Activated CD4-positive, alpha-beta memory T cell treated with anti-CD3 and anti-CD28 coated beads, Interleukin-2, amount 10 ng/mL, durations not matched to agents 7 days and 5 days (primary cell): ENCODE results near the gene SIRPB2. TPM values are rescaled to one million over a fixed set of nuclear protein-coding genes. Genes with fewer than 3 reads are reported as not detected.
A peak's percentile ranks its signal among the peaks of the same experiment; 100 is the strongest.

Experiments
- CTCF ChIA-PET: fragments of 350-600 bp; sonication (Branson Sonifier 250); formaldehyde crosslinking; loops from one replicate; lab custom pipeline; 2021; ENCODE audit warnings: antibody characterized with exemption, inconsistent platforms; lab: Charles Lee
- POLR2A ChIA-PET: fragments of 350-600 bp; sonication (Branson Sonifier 250); formaldehyde crosslinking; loops from one replicate; lab custom pipeline; 2021; ENCODE audit warnings: antibody characterized with exemption; lab: Charles Lee
- DNase-seq: peaks from one replicate; pipeline ENCODE4 v3.0.0-alpha.2; 2020
- H3K27ac Mint-ChIP-seq: one replicate; pipeline ENCODE4 v1.8.0; 2021; ENCODE audit warnings: mild to moderate bottlenecking, mixed read lengths
- H3K27me3 Mint-ChIP-seq: one replicate; pipeline ENCODE4 v1.8.0; 2021; ENCODE audit warnings: mixed read lengths
- H3K36me3 Mint-ChIP-seq: one replicate; pipeline ENCODE4 v1.8.0; 2021; ENCODE audit warnings: low read depth, mixed read lengths
- H3K4me1 Mint-ChIP-seq: one replicate; pipeline ENCODE4 v1.8.0; 2021; ENCODE audit warnings: mixed read lengths
- H3K4me3 Mint-ChIP-seq: one replicate; pipeline ENCODE4 v1.8.0; 2021; ENCODE audit warnings: mild to moderate bottlenecking, mixed read lengths
- H3K9me3 Mint-ChIP-seq: one replicate; pipeline ENCODE4 v1.8.0; 2021; ENCODE audit warnings: mixed read lengths
- total RNA-seq, 2 experiments: library from RNA; stranded (reverse); gene quantifications; one replicate each; pipeline ENCODE4 v1.2.3, GENCODE V29; 2021

SIRPB2 gene
- total RNA-seq, 2 experiments from 2014 or later = not detected

DNA sequence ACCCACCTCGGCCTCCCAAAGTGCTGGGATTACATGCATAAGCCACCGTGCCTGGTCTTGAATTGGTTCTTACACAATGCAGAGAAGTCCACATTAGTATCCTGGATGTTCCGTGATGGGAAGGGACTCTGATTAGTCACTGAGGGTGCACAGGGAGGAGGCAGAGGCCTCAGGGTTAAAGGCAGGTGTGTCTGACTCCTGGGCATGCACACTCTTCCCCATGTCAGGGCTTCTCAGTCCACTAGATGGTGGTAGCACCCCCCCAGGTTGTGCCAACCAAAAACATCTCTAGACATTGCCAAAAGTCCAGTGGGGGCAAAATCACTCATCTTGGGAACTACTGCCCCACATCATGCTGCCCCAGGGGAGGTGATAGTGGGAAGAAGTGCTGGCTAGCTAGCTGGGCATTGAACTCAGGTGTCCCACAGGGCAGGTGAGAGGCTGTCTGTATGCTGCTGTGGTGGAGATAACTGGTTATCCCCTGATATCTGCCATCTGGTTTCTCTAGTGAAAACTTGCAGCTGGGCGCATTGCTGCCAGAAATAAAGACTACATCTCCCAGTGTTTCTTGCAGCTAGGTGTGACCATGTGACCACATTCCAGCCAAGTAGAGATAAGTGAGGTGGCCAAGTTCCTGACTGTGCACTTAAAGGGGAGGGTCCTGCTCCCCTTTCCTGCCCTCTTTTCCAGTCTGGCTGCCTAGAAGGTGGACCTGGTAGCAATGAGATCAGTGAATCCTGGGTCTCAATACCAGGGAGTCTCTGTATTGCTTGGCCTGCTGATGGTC lies 16.2 kb downstream of the SIRPB2 start:
- no peak overlapping the region for H3K4me3 Mint-ChIP-seq
- DNase-seq = no peak
- no peaks in the 10 kb centered on the region for H3K4me1 Mint-ChIP-seq
- POLR2A ChIA-PET = no interaction called here
- H3K27ac Mint-ChIP-seq = no peak overlapping the region
- H3K36me3 Mint-ChIP-seq = no peaks in the 10 kb centered on the region
- peaks cover 3% of the 10 kb centered on the region for H3K27me3 Mint-ChIP-seq
- CTCF ChIA-PET = interaction anchor here (0.6 to 1.1 kb wide), 2 partner anchors 8 to 176 kb away, joined by 3 to 5 read pairs; partner anchors contain the start of gene NSFL1C
- H3K9me3 Mint-ChIP-seq = no peaks in the 10 kb centered on the region

GRCh38 chr20:1474325-1474724 lies 16.9 kb downstream of the SIRPB2 start:
- DNase-seq = no peak
- no peaks in the 10 kb centered on the region for H3K4me1 Mint-ChIP-seq
- POLR2A ChIA-PET = no interaction called here
- no peaks in the 10 kb centered on the region for H3K36me3 Mint-ChIP-seq
- H3K27me3 Mint-ChIP-seq = peaks cover 2% of the 10 kb centered on the region
- no peak overlapping the region for H3K4me3 Mint-ChIP-seq
- H3K9me3 Mint-ChIP-seq = no peaks in the 10 kb centered on the region
- H3K27ac Mint-ChIP-seq = no peak overlapping the region
- CTCF ChIA-PET = interaction anchor here (1.0 to 1.8 kb wide), 3 partner anchors 8 to 303 kb away, joined by 3 to 8 read pairs (median 5); partner anchors contain the start of gene NSFL1C

DNA sequence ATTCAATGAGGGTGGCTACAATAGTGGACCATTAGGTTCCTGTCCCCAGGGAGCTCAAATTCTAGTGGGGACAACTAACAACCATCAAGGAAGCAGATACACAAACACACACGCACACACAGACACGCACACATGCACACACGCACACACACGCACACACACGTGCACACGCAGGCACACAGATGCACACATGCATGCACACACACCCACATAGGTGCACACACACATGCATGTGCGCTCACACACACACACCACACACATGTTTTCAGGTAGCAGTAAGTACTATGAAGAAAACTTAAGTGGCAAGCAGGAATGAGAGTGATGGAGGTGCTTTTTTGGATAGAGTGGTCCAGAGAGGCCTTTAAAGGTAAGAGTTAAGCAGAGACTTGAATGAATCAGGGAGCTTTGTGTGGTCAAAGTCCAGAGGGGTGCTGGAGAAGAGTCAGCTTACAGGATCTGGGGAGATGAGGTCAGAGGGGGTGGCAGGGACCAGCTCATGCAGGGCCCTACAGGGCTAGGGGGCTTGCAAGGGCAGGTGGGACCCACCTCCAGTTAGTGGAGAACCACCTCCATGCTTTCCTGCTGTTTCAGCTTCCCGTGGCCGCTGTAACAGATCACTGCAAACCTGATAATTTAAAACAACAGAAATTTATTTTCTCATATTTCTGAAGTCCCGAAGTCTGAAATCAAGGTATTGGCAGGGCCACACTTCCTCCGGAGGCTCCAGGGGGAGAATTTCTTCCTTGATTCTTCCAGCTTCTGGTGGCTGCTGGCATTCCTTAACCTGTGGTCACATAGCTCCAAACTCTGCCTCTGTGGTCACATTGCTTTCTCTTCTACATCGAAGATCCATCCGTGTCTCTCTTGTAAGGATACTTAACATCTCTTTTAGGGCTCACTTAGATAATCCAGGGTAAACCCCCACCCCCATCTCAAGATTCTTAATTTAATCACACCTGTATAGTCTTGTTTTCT lies 17.7 kb downstream of the SIRPB2 start:
- DNase-seq = no peak
- ChIA-PET POLR2A (no interaction called here), CTCF (interaction anchor here (0.7 to 1.8 kb wide), 3 partner anchors 29 to 445 kb away, joined by 3 to 8 read pairs (median 3); no protein-coding TSS in a partner anchor)
- H3K9me3 Mint-ChIP-seq = no peaks in the 10 kb centered on the region
- H3K36me3 Mint-ChIP-seq = no peaks in the 10 kb centered on the region
- H3K27ac Mint-ChIP-seq = no peak overlapping the region
- H3K4me1 Mint-ChIP-seq = no peaks in the 10 kb centered on the region
- H3K4me3 Mint-ChIP-seq = no peak overlapping the region
- H3K27me3 Mint-ChIP-seq = peaks cover 6% of the 10 kb centered on the region

GRCh38 chr20:1472556-1473245 lies 18.5 kb downstream of the SIRPB2 start:
- Mint-ChIP-seq H3K36me3 (no peaks in the 10 kb centered on the region), H3K27me3 (peaks cover 14% of the 10 kb centered on the region), H3K4me3 (no peak overlapping the region), H3K27ac (no peak overlapping the region), H3K9me3 (no peaks in the 10 kb centered on the region), H3K4me1 (peaks cover 4% of the 10 kb centered on the region)
- no peak for DNase-seq
- POLR2A ChIA-PET = no interaction called here
- CTCF ChIA-PET = interaction anchor here (1.8 kb wide), 1 partner anchor 305 kb away, joined by 8 read pairs; no protein-coding TSS in a partner anchor

DNA sequence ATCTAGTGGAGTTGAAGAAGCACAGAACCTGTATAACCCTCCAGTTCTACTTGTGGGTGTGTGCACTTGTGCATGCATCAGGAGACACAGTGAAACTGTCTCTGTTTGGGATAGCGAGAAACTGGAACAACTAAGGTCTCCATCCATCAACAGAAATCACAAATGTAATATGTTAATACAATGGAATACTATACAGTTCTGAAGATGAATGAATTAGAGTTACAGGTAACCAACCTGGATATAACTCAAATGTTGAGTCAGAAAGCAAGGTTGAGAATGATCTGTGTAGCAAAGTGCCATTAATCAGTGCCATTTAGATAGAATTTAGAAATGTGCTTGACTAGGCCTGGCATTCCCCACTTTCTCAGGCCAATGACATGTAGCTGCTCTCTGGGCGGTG lies 20.0 kb downstream of the SIRPB2 start:
- peaks cover 12% of the 10 kb centered on the region for H3K4me1 Mint-ChIP-seq
- no peak overlapping the region for H3K27ac Mint-ChIP-seq
- peaks cover 20% of the 10 kb centered on the region for H3K27me3 Mint-ChIP-seq
- H3K4me3 Mint-ChIP-seq = no peak overlapping the region
- POLR2A ChIA-PET = no interaction called here
- H3K9me3 Mint-ChIP-seq = no peaks in the 10 kb centered on the region
- no peaks in the 10 kb centered on the region for H3K36me3 Mint-ChIP-seq
- DNase-seq = no peak
- CTCF ChIA-PET = no interaction called here

DNA sequence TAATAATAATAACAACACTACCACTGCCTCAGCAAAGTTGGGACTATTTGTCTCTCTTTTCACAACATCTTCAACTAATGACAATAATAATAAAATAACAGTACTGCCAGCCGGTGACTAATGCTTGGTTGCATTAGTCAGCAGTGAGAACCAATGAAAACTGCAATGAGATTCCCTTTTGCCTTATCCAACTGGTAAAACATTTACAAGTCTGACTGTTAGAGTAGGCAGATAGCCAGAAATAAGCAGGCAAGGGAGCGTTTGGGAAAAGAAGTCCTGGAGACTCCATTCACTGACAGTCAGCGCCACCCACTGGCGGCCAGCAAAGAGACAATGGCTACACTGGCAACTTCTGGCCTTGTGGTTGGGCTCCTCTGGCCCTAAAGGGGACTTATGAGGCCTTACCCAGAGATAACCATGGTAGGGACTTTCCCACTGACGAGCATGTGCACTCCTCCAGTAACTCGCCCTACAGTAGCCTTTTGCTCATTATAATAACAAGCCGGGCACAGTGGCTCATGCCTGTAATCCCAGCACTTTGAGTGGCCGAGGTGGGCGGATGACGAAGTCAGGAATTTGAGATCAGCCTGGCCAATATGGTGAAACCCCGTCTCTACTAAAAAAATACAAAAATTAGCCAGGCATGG lies 21.2 kb downstream of the SIRPB2 start:
- peak; percentile 39 for DNase-seq
- peaks cover 22% of the 10 kb centered on the region for H3K4me1 Mint-ChIP-seq
- H3K36me3 Mint-ChIP-seq = no peaks in the 10 kb centered on the region
- POLR2A ChIA-PET = no interaction called here
- CTCF ChIA-PET = interaction anchor here (1.2 kb wide), 1 partner anchor 11 kb away, joined by 3 read pairs; no protein-coding TSS in a partner anchor
- H3K27ac Mint-ChIP-seq = no peak overlapping the region
- no peak overlapping the region for H3K4me3 Mint-ChIP-seq
- no peaks in the 10 kb centered on the region for H3K9me3 Mint-ChIP-seq
- peaks cover 20% of the 10 kb centered on the region for H3K27me3 Mint-ChIP-seq

- peaks cover under 1% of the 10 kb centered on the region for H3K36me3 Mint-ChIP-seq
- peaks cover 20% of the 10 kb centered on the region for H3K27me3 Mint-ChIP-seq
- POLR2A ChIA-PET = no interaction called here
Observed at GRCh38 chr20:1469306-1469905, 21.8 kb downstream of the SIRPB2 start.

DNA sequence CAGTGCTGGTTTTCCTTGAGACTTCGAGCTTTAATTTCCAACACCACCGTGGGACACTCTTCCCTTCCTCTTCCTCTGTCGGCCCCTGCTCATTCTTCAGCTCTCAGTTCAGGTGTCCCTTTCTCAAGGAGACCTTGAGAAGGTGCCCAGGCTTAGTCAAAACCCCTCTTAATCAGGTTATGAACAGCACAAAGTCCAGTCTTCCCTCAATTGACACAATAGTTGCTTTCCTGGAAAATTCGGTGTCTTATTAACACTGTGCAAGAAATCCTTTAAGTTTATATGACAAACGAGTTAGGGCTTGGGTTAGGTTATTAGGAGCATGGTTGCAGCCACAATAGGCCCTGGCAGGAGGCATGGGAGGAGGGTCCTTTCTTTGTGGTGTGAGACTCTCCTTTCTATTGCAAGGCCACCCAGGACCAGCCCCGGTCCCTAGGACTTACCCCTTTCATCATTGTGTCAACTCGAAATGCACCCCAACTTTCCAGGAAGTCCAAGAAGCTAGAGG lies 23.0 kb downstream of the SIRPB2 start:
- ChIA-PET POLR2A (interaction anchor here (1.1 to 1.4 kb wide), 3 partner anchors 29 to 1002 kb away, joined by 3 to 4 read pairs (median 4); no protein-coding TSS in a partner anchor), CTCF (interaction anchor here (0.8 to 3.0 kb wide), 7 partner anchors 12 to 309 kb away, joined by 3 to 17 read pairs (median 7); no protein-coding TSS in a partner anchor)
- Mint-ChIP-seq H3K27ac (no peak overlapping the region), H3K4me1 (peaks cover 41% of the 10 kb centered on the region), H3K27me3 (peaks cover 20% of the 10 kb centered on the region), H3K9me3 (no peaks in the 10 kb centered on the region), H3K4me3 (no peak overlapping the region), H3K36me3 (peaks cover 6% of the 10 kb centered on the region)
- no peak for DNase-seq

More at GRCh38 chr20:1469306-1469905, 21.8 kb downstream of the SIRPB2 start:
- CTCF ChIA-PET = interaction anchor here (1.2 to 3.0 kb wide), 5 partner anchors 10 to 308 kb away, joined by 3 to 17 read pairs (median 8); no protein-coding TSS in a partner anchor
- peaks cover 29% of the 10 kb centered on the region for H3K4me1 Mint-ChIP-seq
- no peak overlapping the region for H3K27ac Mint-ChIP-seq
- no peak overlapping the region for H3K4me3 Mint-ChIP-seq
- no peaks in the 10 kb centered on the region for H3K9me3 Mint-ChIP-seq
- DNase-seq = no peak

- ChIA-PET CTCF (interaction anchor here (0.7 to 3.0 kb wide), 19 partner anchors 8 to 359 kb away, joined by 3 to 17 read pairs (median 3); partner anchors contain the start of gene PSMF1), POLR2A (interaction anchor here (0.6 to 2.2 kb wide), 10 partner anchors 19 to 1002 kb away, joined by 3 to 16 read pairs (median 4); partner anchors contain the start of gene PSMF1)
- Mint-ChIP-seq H3K4me1 (peaks cover 43% of the 10 kb centered on the region), H3K4me3 (peak overlapping the region; percentile 85), H3K27ac (no peak overlapping the region), H3K36me3 (peaks cover 8% of the 10 kb centered on the region), H3K9me3 (no peaks in the 10 kb centered on the region), H3K27me3 (peaks cover 20% of the 10 kb centered on the region)
- no peak for DNase-seq
Observed at GRCh38 chr20:1467355-1468116, 23.7 kb downstream of the SIRPB2 start.

DNA sequence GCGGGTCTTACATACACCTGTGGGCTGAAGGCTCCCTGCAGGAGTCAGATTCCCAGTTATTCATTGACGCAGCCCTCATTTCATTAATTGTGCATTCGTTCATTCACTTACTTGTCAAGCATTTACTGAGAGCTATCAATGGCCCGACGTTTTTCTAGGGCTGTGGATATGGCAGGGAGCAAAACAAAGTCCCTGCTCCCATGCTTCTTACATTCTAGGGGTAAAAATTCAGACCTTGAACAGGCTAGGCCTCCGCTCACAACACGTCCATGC lies 24.2 kb downstream of the SIRPB2 start:
- H3K4me3 Mint-ChIP-seq = peak overlapping the region; percentile 85
- H3K9me3 Mint-ChIP-seq = no peaks in the 10 kb centered on the region
- H3K27ac Mint-ChIP-seq = no peak overlapping the region
- H3K27me3 Mint-ChIP-seq = peaks cover 20% of the 10 kb centered on the region
- CTCF ChIA-PET = interaction anchor here (0.7 to 3.0 kb wide), 17 partner anchors 8 to 358 kb away, joined by 3 to 15 read pairs (median 3); partner anchors contain the start of gene PSMF1
- POLR2A ChIA-PET = interaction anchor here (0.6 to 2.2 kb wide), 10 partner anchors 18 to 348 kb away, joined by 3 to 16 read pairs (median 4); partner anchors contain the start of gene PSMF1
- H3K4me1 Mint-ChIP-seq = peaks cover 43% of the 10 kb centered on the region
- peaks cover 8% of the 10 kb centered on the region for H3K36me3 Mint-ChIP-seq
- DNase-seq = no peak
